Globus pallidus (tissue), 1 donor: ENCODE data around the gene IFT25.

ENCODE experiments used
- DNase-seq: peaks from one replicate; pipeline ENCODE4 v3.0.0-alpha.2; 2015; ENCODE audit warnings: low spot score

Gene IFT25

DNA sequence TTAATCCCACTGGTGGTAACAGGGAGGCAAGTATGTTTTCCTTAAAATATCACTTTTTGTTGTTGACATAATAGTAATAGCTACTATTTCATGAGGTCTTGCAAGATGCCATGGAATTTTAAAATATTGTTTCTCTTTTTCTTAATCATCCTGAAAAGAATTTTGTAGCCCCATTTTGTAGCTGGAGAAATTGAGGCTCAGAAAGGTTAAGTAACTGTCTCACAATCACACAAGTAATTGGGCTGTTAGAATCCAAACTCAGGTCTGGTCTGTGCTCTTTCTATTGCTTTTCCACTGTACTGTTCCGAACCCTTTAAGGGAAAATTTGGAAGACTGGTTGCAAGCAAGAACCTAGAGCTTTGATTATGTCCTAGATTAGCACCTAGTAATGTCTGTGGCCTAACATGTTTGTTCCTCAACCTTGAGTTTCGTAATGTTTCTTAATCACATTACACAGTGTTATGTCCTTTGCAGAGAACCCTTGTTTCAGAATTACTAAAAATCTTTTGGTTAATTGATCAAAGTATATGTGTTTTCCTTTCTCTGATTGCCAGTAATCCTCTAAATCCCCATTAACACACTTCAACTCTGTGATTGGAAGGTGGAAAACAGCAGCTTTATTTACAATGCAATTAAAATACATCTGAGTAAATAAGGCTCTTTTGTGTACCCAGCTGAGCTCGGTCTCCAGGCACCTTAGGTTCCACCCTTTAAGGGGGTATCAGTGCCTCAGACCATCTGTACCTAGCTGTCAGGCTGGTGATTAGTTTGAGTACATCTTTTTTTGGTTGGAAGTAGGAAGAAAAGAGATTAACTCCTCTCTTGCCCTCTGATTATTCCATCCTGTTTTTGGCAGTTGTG is 11.0 kb upstream of the IFT25 start:
- DNase-seq, result no peak

DNA sequence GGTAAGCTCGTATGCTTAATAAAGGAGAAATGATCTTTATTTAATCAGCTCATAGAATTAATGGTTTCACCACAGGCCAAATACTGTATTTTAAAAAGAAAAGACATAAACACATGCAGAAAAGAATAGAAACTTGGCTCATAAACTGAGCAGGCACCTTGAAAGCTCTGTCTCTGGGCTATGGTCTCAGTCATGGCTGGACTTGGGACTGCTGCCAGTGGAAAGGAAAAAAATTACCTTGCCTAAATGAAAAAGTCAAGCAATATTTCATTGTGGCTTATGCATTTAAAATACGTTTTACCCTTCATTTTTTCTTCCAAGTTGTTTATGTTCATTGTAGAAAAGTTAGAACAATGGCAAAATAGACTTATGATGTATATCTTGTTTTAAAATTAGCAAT is 8.6 kb upstream of the IFT25 start:
- no peak for DNase-seq

DNA sequence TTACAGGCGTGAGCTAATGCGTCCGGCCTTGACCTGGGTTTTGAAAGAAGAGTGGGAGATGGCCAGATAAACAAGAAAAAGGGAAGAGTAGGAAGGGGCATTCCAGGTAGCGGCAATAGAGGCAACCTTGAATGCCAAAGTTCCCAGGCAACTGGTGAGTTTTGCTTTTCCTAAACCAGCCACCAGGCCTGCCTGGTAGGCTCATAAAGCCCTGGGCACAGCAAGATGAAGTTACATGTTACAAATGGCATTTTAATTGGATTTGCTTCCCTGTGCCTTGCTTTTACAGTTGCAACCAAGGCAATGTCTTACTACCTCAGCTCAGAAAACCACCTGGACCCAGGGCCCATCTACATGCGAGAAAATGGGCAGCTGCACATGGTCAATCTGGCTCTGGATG is 6.2 kb upstream of the IFT25 start:
- no peak for DNase-seq

DNA sequence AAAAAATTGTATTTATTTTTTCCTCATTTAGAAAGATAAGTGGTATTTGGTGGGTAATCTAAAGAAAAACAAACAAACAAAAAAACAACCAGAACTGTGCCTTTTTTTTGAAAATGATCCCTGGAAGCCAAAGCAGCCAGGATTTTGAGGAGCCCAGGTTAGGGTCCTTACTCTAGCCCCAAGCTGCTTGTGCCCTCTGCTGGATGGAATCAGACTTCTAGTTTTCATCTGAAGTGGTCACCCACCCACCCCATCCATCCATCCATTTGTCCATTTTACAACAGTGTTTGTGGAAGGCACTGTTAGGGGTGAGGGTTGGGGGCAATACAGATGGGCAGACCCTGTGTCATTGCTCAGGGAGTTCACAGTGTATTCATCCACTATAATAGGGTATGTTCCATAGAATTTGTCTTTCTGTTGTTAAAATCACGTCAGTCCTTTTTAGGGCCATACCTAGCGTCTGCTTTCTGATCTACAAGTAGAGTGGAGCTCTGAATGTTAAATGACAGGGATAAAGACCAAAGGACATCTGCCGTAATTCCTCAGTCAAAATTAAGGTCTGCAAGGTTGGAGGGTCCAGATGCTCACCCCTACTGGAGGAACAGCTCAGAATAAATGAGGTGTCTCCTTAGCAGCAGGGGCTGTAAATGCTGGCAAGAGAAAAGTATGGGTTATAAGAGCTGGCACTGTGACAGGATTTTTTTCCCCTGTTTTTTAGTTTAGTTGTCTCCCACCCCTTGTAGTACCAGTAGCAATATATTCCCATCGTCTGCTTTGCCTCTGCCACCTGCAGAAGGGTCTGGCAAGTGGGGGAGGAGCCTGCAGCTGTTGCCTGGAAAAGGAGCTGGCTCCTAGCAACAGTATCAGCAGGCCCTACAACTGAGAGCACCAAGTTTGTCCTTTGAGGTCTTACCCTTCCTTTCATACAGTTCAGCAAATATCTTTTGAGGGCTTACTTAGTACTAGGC is 3.8 kb upstream of the IFT25 start:
- DNase-seq, result no peak

DNA sequence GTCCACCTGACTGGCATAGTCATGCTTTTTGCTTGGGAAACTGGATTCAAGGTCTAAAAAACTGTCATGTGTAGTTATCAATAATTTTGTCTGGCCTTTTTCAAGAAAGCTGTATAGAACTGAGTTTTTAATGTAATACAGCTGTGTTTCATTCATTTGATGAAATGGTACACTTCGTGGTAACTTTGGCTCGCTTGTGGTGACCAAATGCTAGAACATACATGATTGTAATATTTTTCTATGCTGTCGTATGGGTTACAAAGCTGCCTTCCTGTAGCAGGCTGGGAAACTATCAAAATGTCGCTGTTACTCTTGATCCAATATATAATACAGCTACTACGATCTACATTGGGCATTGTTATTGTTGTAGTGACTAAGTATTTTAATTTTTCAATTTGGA is 2.8 kb upstream of the IFT25 start:
- no peak for DNase-seq

DNA sequence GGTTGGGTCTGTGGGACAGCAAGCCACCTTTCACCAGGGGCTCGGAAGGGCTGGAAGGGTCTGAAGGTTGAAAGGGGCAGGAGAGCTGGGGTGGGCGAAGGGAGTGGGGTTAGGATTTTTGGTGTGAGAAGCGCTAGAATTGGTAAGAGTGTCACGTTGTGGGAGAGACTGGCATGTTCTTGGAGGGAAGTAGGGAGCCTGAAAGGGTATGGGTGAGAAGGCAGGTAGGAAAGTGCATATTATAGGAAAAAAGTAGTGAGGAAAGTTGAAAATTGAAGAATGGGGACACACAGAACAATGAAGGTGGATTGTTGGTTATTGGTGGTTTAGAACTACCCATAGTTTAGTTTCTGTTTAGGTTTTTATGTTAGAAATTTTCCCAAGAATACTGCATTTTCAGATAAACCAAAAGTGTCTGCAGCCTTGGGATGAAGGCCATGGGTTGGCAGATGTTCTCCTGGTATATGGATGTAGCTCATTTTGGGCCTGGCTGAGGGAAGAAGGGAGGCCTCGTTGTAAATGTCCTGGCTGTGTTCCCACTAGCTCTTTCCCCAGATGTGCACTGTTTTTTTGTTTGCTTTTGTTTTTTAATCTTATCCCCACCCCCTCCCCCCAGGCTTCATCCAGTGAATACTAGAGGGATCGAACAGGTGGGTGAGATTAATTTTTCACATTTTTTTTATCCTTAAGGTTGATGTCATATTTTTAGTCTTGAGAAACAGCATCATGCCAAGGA is 1.8 kb upstream of the IFT25 start:
- no peak for DNase-seq

DNA sequence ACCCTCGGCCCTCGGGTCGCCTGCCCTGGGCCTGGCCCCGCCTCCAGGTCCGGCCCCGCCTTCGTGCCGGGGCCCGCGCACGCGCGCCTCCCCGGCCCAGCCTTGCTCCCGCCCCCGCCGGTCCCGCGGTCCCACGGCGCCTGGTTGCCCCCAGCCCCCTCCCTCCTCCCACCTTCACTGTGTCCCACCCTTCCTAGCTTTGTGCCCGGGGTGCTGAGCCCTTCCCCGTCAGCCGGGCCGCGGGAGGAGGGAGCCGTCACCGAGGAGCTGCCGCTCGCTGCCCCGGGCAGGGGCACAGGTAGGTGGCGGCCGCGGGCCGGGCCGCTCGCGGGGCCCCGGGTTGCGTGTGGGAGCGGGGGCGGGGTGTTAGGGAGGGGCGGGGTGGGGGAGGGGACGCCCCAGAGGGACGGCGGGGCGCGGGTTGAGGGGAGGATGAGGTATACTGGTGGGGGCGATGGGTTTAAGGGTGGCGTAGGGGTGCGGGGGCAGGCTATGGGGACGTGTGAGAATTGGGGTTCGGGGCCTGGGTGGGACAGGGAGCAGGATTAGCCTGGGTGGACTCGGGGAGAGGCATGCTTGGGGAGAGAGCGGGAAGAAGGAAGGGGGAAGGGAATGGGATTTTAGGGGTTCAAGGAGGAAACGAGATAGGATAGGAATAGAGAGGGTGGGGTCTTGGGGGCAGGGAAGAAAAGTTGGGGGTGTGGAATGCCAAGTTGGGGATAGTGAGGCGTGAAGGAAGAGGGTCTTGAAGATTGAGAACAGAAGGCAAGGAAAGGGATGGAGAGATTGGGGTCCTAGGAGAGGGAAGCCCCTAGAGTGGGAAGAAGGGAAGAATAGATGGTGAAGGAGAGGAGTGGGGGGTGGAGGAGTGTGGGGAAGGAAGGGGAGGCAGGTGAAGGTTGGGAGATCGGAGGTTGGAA is 1.0 kb upstream of the IFT25 start, which contains the start of gene LRRC42:
Gene LRRC42 (plus strand): TSS at position 99 of the 920 bp plus-strand sequence. CDS start 5,650 bp downstream, outside the sequence.
- no peak for DNase-seq

DNA sequence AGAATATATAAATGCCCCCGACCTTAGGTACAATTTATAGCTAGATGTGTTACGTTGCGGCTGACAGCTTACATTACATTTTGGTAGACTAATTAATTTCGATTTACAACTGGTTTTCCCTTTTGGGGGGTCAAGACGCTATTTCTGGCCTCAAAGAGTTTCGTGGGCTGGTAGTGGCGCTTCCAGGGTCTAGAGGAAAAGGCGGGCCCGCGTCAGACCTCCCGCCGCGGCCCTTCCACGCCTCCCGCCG is 391 bp downstream of the IFT25 start:
- DNase-seq, result no peak

DNA sequence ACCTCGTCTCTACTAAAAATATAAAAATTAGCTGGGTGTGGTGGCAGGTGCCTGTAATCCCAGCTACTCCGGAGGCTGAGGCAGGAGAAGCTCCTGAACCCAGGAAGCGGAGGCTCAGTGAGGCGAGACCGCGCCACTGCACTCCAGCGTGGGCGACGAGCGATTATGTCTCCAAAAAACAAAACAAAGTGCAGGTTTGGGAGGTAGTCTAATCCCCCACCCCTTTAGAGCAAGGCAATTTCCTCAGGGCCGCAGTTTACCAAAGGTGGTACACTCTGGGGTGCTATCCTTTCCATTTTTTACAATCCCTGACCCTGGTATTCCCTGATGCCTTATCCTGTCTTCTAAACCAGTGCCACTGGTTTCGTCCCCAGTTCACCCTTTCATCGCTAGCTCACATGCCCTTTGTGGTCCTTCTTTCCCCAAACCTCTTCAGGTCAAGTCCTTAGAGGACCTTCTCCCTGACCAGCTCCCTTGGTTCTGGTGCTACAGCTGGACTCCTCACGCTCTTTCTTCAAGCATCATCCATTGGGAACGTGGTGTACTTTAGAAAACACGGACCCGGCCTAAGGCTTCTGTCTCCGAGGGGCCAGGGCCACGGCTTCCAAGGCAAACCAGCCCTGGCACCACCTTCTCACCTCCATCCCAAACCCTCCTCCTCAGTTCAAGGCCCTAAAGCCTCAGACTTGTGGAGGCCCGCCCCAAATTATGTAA is 873 bp downstream of the IFT25 start:
- DNase-seq, result no peak

DNA sequence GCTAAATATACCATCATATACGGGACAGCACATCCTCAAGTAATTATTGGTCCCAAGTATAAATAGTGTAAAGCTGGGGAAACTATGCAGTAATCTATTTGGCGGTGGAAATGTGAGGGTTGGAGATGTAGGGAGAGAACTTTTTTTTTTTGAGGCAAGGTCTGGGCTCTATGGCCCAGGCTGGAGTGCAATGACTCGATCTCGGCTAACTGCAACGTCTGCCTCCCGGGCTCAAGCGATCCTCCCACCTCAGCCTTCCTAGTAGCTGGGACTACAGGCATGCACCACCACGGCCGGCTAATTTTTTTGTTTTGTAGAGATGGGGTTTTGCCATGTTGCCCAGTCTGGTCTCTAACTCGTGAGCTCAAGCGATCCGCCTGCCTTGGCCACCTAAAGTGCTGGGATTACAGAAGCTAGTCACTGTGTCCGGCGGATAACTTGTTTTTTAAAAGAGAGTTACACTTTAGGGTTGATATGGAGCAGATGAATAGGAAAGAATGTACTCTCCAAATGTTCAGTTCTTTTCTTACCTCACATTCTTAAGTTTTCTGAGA is 1.9 kb downstream of the IFT25 start:
- no peak for DNase-seq

DNA sequence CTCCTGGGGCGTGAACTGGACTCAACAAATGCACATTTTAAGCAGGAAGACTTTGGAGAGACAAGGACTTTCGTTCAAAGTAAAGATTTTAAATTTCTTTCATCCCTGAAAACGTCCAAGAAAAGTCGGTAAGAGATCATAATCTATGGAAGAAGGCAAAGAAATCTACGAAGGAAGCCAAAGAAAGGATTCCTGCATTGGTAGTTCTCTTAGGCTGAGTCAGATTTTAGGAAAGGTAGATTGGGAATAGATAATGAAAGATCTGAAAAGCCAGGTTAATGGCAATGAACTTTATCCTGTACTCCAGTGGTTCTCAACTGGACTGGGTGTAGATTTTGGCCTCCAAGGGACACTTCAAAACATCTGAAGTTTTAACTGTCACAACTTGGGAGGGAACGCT is 2.4 kb downstream of the IFT25 start:
- no peak for DNase-seq

DNA sequence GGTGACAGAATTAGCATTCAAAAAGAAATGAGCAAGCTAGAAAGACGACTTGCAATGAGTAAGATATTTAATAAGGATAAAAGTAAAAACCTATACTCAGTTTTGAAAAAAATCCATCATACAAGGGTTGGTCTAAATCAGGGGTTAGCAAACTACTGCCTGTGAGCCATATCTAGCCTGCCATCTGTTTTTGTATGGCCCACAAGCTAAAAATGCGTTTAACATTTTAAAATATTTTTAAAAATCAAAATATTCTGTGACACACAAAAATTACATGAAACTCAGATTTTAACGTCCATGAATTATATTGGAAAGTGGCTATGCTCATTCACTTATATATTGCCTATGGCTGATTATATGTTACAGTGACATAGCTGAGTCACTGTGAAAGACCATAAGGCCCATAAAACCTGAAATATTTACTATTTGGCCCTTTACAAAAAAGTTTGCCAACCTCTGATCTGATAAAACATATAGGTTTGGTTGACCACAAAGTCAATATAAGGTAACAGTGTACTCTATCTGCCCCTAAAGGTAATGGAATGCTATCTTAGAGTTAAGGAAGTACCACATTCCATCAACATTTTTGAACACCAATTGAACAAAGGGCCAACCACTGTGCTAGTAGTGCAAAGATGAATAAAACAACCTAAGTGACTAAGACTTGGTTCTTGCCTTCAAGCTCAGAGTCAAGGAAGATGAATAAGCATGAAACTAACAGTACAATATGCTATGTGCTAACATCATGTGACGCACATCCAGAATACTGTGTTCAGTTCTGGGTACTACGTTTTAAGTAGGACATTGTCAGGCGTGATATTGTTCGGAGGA is 3.2 kb downstream of the IFT25 start:
- DNase-seq, result no peak

DNA sequence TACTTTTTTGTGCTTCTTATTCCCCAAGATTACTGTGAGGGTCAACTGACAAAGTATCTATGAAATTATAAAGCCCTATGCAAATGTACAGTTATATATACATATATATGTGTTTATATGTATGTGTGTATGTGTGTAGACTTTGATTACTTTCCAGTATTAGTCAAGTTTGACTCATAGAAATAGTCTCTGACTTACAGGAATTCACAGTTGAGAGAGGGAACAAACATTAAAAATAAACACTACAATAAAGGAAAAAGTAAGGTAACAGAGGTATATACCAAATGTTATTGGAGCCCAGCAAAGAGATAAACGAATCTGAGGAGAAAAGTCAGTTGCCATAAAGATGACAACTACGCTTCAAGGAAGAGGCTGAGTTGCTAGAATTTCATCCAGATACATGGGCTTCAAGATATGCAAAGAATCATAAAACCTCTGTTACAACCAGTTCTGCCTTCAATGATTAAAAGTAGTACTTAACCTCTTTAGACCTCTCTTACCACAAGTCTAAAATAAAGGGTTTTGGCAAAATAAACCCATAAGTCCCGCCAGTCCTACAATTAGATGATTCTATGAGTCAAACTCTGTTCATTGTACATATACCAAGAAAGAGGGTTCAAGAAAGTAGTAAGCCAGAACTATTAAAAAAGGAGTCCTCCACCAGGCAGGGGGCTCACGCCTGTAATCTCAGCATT is 7.2 kb downstream of the IFT25 start:
- no peak for DNase-seq

DNA sequence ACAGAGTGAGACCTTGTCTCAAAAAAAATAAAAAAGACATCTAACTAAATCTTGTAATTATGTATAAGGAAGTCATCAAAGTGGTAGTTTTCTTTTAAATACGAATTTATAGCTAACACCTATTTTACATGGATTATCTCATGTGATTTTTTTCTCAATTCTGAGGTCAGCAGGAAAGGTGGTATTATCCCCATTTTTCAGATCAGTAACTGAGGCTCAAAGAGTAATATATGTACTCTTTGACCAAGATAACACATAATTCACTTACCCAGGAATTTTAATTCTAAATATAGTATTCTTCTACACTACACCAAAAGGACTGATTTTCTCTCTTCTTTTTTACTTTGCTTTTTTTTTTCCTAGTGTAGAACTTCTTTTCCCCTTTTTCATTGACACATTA is 9.1 kb downstream of the IFT25 start:
- no peak for DNase-seq

DNA sequence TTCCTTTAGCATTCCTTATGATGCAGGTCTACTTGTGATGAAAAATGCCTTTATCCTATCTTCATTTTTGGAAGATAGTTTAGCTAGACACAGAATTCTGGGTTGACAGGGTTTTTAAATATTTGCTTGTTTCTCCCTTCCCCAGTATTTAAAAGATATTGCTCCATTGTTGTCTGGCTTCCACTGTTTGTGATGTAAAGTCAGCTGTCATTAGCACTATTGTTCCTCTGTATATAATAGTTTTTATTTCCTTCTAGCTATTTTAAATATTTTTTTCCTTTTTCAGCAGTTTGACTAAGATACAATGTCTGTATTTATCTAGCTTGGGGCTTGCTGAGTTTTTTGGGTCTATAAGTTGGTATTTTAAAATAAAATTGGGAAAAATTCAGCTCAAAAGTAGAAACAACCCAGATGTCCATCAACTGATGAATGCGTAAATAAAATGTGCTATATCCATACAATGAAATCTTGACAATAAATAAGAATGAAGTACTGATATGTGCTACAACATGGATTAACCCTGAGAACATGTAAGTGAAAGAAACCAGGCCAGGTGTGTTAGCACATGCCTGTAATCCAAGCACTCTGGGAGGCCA is 11.2 kb downstream of the IFT25 start:
- no peak for DNase-seq

DNA sequence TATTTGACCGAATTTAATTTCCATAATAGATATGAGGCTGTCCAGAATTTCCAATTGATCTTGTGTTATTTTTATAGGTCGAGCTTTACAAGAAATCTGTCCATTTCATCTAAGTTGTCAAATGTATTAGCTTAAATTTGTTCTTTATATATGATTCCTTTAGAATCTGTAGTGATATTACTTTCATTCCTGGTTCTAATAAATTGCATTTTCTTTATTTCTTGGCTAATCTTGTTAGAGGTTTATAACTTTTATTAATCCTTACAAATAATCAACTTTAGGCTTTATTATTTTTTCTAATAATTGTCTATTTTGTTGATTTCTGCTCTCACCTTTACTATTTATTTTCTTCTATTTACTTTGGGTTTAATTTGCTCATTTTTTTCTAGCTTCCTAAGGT is 14.0 kb downstream of the IFT25 start:
- DNase-seq, result no peak

DNA sequence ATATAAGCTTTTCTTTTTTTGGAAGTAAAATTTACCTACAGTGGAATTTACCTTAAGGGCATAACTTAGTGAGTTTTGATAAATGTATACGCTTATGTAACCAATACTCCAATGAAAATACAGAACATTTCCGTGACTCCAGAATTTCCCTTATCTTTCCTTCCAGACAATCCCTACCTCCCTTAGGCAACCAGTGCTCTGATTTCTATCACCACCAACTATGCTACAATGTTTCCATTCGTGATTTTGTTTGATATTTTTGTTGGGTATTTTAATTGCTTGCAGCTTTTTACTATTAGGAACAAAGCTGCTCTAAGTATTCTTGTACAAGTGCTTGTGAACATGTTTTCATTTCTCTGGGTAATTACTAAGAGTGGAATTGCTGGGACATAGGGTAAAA is 14.6 kb downstream of the IFT25 start:
- DNase-seq, result no peak

DNA sequence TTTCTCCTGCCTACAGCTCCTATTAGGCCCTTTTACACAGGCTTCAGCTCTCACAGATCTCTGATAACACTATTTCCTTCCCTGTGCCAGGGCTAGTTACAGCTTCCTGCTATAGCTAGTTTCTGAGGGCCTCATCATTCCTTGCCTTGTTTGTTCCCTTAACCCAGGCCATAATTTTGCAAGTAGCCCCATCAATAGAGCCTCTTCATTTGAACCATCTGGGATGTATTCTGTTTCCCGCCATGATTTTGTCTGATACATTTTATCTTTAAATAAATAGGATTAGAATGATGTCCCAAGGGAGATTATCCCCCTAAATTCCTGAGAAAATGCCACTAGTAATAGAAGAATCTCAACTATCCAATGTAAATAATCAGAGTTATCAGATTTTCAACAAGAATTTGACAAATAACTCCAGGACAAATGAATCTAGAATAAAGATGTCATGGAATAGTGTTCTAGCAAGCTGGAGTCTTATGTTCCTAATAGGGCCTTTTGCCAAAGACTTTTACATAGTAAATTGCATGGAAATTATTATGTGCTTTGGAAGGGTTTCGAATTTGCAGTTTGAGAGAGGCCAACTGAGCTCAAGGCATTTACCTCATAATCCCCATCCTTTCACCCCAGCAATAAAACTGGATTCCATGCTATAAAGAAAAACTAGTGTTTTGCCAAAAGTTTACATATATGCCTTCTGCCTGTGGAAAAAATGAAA is 16.1 kb downstream of the IFT25 start:
- no peak for DNase-seq
